ENCODE measurements around the gene CBR4.

The CBR4 gene

DNA sequence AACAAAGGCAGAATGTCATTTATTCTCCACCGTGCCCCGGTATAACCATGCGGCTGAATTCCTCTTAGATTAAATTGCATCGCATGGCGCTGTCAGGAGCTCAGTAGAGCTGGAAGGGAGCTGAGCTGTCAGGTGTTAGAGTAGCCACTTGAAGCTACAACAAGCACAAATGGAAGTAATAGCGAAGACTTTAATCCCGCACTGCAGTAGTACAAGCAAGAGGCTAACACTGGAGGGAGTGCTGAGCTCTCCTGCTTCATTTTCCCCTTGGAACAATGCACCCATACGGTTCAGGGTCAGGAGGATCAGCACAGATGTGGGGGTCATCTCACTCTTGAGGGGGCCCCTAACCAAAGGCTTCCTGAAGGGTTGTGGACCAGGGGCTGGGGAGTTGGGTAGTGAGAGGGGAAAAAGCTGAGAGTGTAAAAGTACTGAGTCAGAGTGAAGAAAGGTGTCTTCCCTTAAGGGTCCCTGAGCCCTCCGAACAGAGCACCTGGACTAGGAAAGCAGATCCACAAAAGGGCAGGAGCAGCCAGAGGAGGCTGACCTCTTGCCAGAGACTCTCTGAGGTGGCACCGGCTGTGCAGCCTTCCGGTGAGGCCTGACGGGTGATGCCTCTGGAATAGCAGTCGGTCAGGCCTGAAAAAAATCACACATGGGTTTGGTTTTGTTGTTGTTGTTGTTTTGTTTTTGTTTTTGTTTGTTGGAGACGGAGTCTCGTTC, 36.0 kb upstream of the CBR4 start:
- H3K27me3 Mint-ChIP-seq (ENCODE audit: low read depth), result peaks cover 9% of the 10 kb centered on the region
- TF ChIP-seq, protein P1, sequence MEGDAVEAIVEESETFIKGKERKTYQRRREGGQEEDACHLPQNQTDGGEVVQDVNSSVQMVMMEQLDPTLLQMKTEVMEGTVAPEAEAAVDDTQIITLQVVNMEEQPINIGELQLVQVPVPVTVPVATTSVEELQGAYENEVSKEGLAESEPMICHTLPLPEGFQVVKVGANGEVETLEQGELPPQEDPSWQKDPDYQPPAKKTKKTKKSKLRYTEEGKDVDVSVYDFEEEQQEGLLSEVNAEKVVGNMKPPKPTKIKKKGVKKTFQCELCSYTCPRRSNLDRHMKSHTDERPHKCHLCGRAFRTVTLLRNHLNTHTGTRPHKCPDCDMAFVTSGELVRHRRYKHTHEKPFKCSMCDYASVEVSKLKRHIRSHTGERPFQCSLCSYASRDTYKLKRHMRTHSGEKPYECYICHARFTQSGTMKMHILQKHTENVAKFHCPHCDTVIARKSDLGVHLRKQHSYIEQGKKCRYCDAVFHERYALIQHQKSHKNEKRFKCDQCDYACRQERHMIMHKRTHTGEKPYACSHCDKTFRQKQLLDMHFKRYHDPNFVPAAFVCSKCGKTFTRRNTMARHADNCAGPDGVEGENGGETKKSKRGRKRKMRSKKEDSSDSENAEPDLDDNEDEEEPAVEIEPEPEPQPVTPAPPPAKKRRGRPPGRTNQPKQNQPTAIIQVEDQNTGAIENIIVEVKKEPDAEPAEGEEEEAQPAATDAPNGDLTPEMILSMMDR (IDR thresholded peaks at IDR 0.05; ENCODE audit: unreplicated experiment in 3 of 3), result peak in 1 of 3 experiments; percentile 12
- no peaks in the 10 kb centered on the region for H3K36me3 Mint-ChIP-seq (ENCODE audit: low read depth)
- peaks cover 25% of the 10 kb centered on the region for H3K4me1 Mint-ChIP-seq
- peak overlapping the region in 1 of 3 experiments; percentile 20 for H3K27ac Mint-ChIP-seq
- no peak overlapping the region for H3K4me3 Mint-ChIP-seq
- H3K9me3 Mint-ChIP-seq, result no peaks in the 10 kb centered on the region

DNA sequence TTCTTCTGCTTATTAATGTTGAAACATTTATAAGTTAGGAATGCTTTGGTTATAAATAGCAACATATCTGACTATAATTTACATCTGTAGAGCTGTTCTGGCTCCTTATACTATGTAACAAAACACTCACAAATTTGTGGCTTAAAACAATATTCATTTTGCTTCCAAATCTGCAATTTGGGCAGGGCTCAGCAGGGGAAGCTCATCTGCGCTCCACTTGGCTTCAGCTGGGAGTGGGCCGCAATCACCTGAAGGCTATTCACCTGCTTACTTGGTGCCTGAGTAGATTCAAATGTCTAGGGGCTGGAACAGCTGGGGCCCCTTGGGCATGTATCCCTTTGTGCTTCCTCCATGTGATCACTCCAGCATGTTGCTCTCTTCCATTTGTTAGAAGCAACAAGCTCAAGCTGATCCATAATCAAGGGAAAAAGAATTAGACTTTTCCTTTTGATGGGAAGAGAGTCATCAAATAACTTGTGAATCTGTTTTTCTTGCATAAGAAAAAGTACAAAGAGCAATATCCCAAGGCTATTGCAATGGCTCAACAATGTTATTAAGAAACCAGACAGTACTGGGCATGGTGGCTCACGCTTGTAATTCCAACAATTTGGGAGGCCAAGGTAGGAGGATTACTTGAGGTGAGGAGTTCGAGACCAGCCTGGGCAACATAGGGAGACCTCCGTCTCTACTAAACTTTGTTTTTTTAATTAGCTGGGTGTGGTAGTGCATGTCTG, 34.8 kb upstream of the CBR4 start:
- Mint-ChIP-seq H3K4me3 (no peak overlapping the region), H3K9me3 (no peaks in the 10 kb centered on the region), H3K27me3 (ENCODE audit: low read depth) (peaks cover 9% of the 10 kb centered on the region), H3K36me3 (ENCODE audit: low read depth) (no peaks in the 10 kb centered on the region), H3K4me1 (peaks cover 14% of the 10 kb centered on the region), H3K27ac (no peak overlapping the region)
- TF ChIP-seq, protein P1 (IDR thresholded peaks at IDR 0.05; ENCODE audit: unreplicated experiment in 3 of 3), result no peak

DNA sequence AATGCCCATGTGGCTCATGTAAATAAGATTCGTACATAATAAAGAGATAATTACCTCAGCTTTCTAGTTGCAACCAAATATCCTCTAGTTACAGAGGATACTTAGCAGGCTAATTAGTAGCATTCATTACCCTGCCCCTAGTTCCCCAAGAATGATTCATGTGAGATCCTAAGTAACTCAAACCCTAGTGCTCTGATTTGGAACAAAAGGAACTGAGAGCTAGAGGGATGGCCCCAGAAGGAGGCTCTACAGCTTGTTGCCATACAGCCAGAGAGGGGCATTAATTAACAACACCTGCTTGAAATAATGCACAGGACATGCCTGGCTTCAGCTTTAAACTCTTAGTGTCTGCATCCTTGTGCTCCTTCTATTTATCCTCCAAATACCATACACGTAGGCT, 32.6 kb upstream of the CBR4 start:
- no peaks in the 10 kb centered on the region for H3K9me3 Mint-ChIP-seq
- H3K27me3 Mint-ChIP-seq (ENCODE audit: low read depth), result peaks cover 10% of the 10 kb centered on the region
- no peak overlapping the region for H3K27ac Mint-ChIP-seq
- H3K4me1 Mint-ChIP-seq, result peaks cover 9% of the 10 kb centered on the region
- H3K4me3 Mint-ChIP-seq, result no peak overlapping the region
- TF ChIP-seq, protein P1 (IDR thresholded peaks at IDR 0.05; ENCODE audit: unreplicated experiment in 3 of 3), result no peak
- no peaks in the 10 kb centered on the region for H3K36me3 Mint-ChIP-seq (ENCODE audit: low read depth)

GRCh38 chr4:169040559-169041261, 30.7 kb upstream of the CBR4 start:
- H3K9me3 Mint-ChIP-seq, result no peaks in the 10 kb centered on the region
- H3K4me1 Mint-ChIP-seq, result peaks cover 16% of the 10 kb centered on the region
- TF ChIP-seq, protein P1 (IDR thresholded peaks at IDR 0.05; ENCODE audit: unreplicated experiment in 3 of 3), result no peak
- no peak overlapping the region for H3K27ac Mint-ChIP-seq
- no peak overlapping the region for H3K4me3 Mint-ChIP-seq
- peaks cover 18% of the 10 kb centered on the region for H3K27me3 Mint-ChIP-seq (ENCODE audit: low read depth)
- H3K36me3 Mint-ChIP-seq (ENCODE audit: low read depth), result no peaks in the 10 kb centered on the region

GRCh38 chr4:169039251-169039954, 29.3 kb upstream of the CBR4 start:
- Mint-ChIP-seq H3K4me3 (no peak overlapping the region), H3K27ac (peak overlapping the region in 1 of 3 experiments; percentile 29), H3K36me3 (ENCODE audit: low read depth) (no peaks in the 10 kb centered on the region), H3K27me3 (ENCODE audit: low read depth) (peaks cover 18% of the 10 kb centered on the region), H3K4me1 (peaks cover 16% of the 10 kb centered on the region), H3K9me3 (peaks cover 3% of the 10 kb centered on the region)
- TF ChIP-seq, protein P1 (IDR thresholded peaks at IDR 0.05; ENCODE audit: unreplicated experiment in 3 of 3), result no peak
